Esophagus muscularis mucosa (tissue), 3 donors: ENCODE measurements around the gene HPD.

Source experiments
- CTCF ChIP-seq, 3 experiments: fragments of 200-600 bp in 2 of 3; fragments of 450-650 bp in 1 of 3; sonication (generic) in 2 of 3; IDR thresholded peaks; one replicate each; pipeline ENCODE4 v1.5.1; 2017 to 2019; ENCODE audit warnings: antibody characterized with exemption in 3 of 3, mild to moderate bottlenecking in 2 of 3, moderate library complexity in 1 of 3
- POLR2AphosphoS5 ChIP-seq, 2 donors: sonication (generic); formaldehyde crosslinking; IDR thresholded peaks; one replicate each; pipeline ENCODE4 v1.6.1; 2017; ENCODE audit warnings: antibody characterized with exemption in 2 of 2

DNA sequence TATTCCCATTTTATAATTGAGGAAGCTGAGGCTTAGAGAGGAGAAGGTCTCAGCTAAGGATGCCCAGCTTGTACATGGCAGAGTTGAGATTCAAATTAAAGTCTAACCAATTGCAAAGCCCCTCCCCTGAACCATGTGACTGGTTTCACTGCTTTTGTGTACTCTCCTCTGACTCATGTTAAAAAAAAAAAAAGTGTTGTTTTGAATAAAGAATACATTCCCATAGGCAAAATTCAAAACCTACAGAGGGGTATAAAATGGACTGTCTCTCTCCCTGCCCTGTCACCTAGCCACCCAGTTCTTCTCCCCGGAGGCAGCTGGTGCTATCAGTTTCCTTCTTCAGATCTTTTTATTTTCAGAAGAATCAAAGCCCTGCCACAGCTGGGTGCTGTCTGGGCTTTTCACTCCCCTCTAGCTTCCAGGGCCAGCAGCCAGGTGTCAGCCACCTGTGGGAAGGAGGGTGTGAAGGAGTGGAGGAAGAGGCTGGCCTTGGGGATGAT lies 35.4 kb upstream of the HPD start:
- no peak for TF ChIP-seq CTCF (IDR thresholded peaks at IDR 0.05)
- no peak for TF ChIP-seq POLR2AphosphoS5 (IDR thresholded peaks at IDR 0.05)
